ENCODE measurements around the gene HMCN1.
A peak's percentile ranks its signal among the peaks of the same experiment; 100 is the strongest.

Gene HMCN1

DNA sequence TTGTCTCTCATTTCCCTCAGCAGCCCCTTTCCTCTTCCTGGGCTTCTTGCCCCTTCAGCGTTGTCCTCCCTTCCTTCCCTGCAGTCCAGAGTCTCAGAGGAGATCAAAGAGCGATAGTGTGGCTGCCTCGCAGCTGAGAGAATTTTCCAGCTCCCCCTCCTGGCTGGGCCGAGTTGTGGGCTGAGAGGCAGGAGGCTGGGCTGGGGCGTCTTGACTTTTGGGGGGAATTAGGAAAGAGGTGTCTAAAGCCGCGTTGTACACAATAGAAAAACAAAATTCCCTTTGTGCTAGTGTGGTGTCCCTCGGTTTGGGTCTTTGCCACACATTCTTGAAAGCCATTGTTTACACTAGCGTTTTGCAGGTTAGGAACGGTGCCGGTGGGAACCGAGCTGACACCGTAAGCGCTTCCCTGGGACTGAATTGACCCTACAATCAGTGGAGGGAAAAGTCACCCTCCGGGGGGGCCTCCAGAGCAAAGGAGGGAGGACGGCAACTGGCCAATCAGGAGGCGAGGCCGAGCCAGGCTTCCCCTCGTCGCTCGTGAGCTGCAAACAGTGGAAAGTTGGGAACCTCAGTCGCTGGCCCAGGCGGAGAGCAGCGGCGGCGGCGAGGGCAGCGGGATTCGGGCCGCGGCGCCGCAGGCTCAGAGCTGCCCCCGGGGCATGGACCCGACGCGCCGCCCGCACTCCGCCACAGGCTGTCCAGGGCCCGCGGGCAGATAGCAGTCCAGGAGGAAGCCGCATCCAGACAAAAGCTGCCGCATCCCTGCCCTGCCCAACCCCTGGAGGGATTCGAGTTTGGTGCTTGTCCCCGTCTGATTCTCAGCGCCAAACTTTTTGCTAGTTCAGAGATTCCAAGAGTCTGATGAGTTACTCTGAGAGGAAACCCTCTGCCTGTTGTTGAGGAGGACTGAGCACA lies at the start of gene HMCN1:
HMCN1 (plus strand) TSS at position 574 of the 918 bp plus-strand sequence. CDS start 389 bp downstream, outside the sequence.
- no peak for DNase-seq

DNA sequence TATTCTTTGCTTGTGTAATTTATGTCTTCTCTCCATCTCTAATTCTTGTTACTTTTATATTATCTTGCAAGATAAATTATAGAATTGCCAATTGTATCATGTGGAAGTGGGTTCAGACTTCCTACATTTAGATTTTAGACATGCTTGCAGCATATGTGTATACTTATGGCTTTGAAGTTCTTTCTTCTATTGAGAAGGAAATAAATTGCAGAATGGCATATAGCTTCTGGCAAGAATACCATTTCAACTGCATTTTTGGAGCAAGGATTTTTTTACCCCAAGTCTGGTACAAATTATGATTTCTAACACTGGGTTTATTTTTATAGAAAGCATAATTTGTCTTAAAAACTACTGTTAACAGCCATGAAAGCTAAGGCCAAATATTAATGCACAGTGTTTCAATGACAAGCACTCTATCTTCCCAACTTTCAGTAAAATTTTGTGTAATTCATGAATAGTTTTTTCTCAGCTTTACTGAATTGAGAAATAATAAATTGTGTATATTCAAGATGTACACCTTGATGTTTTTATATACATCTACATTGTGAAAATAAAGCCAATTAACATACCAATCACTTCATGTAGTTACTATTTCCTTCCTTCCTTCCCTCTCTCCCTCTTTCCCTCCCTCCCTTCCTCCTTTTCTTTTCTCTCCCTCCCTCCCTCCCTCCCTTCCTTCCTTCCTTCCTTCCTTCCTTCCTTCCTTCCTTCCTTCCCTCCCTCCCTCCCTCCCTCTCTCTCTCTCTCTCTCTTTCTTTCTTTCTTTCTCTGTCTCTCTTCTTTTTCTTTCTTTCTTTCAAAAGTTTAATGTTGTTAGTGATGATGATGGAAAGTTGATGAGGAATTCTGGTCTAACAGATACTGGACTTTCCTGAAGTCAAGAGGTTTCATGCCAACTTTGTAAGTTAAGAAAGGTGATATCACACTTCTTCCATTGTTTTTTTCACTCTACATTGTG lies 47.1 kb upstream of the HMCN1 start:
- DNase-seq = no peak

DNA sequence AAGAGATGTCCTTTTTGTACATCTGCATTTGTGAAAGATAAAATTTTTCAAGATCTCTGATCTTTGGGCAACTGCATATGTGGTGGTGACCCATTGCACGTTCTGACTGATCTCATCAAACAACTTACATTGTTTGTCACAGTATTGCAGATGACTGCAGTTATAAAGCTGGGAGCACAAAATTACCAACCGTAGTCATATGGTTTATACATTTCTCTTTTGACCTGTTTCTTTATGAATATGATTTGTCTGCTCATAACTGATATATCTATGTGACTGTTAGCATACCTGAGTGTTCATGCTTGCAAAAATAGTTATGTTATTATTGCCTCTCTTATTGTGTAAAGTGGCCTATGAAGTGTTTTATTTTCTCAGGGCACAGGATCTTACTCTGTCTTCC lies 43.7 kb upstream of the HMCN1 start:
- no peak for DNase-seq

GRCh38 chr1:185693654-185694053 lies 40.5 kb upstream of the HMCN1 start:
- DNase-seq = no peak

DNA sequence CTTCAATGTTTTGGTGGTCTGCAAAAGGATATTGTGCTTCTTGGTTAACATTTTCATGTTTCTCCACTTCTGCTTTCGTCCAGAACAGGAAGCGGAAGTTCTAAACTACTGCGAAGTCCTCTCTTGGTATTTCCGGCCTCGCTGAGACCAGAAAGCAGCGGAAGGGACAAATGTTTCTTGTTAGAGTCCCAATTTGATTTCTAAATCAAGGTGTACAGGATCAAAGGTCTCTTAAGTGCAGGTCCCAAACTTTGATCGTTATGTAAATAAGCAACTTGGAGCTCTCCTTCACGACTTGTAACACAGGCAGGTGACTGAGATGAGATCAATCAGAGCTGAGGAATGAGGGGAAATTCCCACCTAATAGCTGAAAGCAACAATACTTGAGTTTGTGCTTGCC lies 40.1 kb upstream of the HMCN1 start:
- DNase-seq = peak; percentile 49 to 64

DNA sequence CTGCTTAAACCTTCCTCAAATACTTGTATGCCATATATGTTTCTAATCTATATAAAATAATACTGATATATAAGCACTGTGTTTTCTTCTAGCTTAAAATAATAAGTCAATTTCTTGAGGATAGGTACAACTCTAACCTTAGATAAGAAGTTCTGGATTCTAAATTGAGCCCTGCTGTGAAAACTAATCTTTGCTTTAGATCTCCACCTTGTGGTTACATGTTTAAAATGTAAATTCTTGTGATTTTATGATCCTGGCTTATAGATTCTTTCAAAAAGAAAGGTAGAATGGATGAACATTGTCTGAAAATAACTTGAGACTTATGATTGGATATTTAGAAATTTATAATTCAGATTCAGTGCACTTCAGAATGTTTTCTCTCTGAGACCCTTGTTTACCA lies 38.9 kb upstream of the HMCN1 start:
- peak in 1 of 2 donors; percentile 38 for DNase-seq

DNA sequence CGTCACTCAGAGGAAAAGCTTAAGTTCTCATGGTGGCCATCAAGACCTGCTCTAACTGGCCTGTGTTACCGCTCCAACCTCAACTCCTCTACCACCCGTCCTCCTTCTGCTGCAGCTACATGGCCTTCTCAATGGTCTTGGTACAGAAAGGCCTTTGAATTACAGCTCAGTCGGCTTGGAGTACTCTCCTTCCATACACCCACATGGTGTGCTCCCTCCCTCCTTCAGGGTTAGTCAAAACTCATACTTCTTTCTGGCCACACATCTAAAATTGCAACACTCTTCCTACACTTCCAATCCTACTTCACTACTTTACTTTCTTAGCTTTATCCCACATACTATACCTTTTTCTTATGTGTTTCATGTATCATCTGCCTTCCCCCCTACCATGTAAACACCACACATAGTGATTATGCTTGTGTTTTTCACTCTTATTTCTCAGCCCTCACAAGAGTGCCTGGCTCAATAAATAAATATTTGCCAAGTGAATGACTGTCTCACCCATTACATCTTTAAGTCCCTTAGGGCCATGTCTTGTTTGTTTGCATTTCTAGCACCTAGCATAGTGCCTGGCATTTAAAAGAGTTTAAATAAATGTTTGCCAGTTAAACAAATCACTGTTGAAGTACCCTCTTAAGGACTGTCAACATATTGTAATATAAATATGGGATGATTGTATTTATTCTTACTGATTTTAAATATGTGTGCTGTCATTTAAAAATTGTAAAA lies 37.6 kb upstream of the HMCN1 start:
- no peak for DNase-seq

DNA sequence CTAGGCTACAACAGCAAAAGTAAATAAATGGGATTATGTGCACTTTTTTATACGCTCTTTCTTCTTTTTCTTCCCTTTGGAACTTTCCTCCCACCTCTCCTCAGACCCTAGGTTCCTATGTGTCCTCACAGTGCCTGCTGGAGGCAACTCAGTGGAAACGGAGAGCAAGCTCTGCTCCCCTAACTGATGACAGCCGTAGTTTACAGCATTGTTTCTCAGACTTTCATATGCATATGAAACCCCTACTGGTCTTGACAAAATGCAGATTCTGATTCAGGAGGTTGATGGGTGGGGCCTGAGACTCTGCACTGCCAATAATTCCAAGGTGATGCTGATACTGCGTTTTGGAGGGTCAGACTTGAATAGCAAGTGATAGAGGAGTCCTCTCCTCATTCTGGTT lies 34.3 kb upstream of the HMCN1 start:
- no peak for DNase-seq

- DNase-seq = no peak
These were observed 32.5 kb upstream of the HMCN1 start for GRCh38 chr1:185701650-185702049.

- DNase-seq = no peak
These were observed 30.0 kb upstream of the HMCN1 start for GRCh38 chr1:185704181-185704580.

- DNase-seq = no peak
These were observed 18.1 kb upstream of the HMCN1 start for GRCh38 chr1:185716095-185716494.

DNA sequence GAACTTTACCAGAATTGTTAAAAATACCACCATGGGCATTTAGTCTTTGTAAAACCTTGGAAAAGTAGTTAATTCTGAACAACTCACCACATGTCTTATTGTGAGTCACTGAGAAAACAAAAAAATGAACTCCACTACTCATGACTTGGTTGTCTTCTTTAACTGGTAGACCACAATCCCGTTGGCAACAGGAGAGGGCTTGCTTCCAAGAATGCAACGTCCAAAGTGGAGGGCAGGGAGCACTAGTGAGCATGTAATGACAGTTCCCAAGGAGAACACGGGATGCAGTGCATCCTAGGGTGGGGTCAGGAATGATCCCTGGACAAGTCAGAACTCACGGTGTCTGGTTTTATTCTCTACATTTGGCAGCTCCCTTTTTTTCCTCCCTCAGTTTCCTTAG lies 15.2 kb upstream of the HMCN1 start:
- DNase-seq = no peak

DNA sequence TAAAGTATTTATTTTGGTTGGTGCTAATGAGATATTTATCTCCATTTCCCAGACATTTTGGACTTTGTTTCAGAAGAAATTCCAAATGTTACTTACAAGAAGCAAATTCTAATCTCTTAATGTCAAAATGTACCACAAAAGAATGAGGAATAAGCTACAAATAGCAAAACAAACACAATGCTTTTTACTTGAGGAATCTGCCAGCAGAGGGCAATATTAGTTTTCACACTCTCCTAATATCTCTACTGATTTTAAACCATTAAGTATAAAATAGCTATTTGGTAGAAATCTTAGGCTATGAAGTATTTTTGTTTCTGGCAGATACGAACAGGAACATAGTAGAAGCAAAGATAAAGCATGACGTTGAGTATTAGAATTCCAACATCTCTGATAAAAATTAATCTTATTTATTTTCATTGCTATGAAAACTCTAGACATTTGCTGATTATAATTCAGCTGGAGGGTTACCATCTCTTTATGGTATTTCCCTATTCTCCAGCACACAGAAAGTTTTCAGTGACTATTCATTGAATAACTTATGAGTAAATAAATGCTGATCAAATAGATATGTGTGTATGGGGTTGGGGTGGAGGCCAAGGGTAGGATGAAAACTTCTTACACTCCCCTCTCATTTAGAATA lies 13.4 kb upstream of the HMCN1 start:
- no peak for DNase-seq

- no peak for DNase-seq
These were observed 12.6 kb upstream of the HMCN1 start for GRCh38 chr1:185721553-185721952.

DNA sequence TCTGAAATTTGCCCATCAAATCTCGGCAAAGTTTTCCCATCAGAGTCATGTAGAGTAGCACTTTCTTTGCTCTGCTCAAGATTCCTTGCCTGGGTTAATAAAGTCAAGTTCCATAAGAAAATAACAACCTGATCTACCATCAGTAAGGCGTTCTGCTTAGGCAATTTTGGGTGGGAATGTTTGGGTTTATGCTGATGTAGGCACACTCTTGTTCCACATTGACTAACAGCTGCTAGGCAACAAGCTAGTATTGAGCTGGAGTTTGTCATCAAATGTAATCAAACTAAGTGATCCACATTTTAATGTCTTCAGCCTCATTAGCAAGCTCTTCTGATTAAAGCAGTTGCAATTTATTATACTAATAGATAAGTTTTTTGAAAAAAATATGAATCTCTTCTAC lies 12.1 kb upstream of the HMCN1 start:
- DNase-seq = no peak

DNA sequence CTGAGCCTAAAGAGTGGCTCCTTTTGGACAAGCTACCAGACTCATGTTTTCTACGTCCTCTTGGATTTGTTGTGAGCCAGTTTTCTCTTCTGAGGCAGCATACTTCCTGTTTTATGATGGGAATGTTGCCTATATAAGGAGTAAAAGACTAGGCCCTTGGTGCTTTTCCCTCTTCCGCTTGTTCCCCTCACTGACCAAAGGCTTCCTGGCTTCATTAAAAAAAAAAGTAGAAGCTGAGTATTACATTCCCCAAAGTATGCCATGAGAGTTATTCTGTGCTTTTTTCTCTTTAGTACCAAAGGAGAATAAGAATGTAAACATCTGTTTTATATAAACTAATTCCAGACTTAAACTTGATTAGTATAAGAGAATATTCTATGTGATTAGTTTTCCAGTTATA lies 6.5 kb upstream of the HMCN1 start:
- DNase-seq = no peak

DNA sequence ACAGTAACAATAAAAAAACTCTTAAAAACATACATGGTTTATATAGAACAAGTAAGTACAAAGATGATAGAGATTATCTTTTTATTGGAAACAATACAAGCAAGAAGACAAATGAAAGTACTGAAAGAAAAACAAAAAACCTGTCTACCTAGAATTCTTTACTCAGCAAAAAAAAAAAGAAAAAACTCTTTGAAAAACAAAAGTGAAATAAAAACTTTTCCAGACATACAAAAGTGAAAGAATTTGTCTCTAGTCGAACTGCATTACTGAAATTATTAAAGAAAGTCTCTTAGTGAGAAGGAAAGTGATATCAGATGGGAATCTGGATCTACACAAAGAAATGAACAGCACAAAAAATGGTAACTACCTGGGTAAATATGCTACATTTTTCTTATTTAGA lies 2.7 kb upstream of the HMCN1 start:
- DNase-seq = no peak

- DNase-seq = no peak
These were observed 1.2 kb upstream of the HMCN1 start for GRCh38 chr1:185732951-185733350.

- DNase-seq = no peak
These were observed 924 bp downstream of the HMCN1 start for GRCh38 chr1:185734929-185735700.

GRCh38 chr1:185735701-185736064 lies 1.5 kb downstream of the HMCN1 start:
- no peak for DNase-seq

GRCh38 chr1:185739967-185740366 lies 5.8 kb downstream of the HMCN1 start:
- no peak for DNase-seq

- no peak for DNase-seq
These were observed 7.4 kb downstream of the HMCN1 start for GRCh38 chr1:185741551-185741950.
